ENCODE measurements around the gene FIG4. TPM values are rescaled to one million over a fixed set of nuclear protein-coding genes. Genes with fewer than 3 reads are reported as not detected.

Gene FIG4
- total and polyA plus RNA-seq, 2 of the 13 experiments (the other 11 are each of a cell fraction or from before 2014, with no cell fraction given) = 5.5 to 7.9 TPM

DNA sequence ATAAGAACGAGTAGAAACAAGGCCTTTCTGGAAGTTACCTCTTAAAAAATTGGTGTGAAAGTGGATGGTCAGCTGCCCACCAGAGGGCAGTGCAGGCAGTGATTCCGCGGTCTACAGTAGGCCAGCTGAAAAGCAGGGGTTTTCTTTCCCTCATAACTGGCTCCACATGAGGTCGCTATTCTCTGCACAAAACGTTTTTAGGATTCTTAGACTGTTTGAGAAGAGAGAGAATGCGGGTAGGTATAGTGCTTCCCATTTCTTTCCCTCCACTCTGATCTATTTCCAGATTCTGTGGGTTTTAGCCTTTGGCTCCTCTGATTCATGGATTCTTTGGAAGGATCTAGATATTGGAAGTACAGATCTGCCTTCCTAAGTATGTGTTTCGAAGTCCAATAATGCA, 14.2 kb downstream of the FIG4 start (continued):
- TF ChIP-seq, protein P1, sequence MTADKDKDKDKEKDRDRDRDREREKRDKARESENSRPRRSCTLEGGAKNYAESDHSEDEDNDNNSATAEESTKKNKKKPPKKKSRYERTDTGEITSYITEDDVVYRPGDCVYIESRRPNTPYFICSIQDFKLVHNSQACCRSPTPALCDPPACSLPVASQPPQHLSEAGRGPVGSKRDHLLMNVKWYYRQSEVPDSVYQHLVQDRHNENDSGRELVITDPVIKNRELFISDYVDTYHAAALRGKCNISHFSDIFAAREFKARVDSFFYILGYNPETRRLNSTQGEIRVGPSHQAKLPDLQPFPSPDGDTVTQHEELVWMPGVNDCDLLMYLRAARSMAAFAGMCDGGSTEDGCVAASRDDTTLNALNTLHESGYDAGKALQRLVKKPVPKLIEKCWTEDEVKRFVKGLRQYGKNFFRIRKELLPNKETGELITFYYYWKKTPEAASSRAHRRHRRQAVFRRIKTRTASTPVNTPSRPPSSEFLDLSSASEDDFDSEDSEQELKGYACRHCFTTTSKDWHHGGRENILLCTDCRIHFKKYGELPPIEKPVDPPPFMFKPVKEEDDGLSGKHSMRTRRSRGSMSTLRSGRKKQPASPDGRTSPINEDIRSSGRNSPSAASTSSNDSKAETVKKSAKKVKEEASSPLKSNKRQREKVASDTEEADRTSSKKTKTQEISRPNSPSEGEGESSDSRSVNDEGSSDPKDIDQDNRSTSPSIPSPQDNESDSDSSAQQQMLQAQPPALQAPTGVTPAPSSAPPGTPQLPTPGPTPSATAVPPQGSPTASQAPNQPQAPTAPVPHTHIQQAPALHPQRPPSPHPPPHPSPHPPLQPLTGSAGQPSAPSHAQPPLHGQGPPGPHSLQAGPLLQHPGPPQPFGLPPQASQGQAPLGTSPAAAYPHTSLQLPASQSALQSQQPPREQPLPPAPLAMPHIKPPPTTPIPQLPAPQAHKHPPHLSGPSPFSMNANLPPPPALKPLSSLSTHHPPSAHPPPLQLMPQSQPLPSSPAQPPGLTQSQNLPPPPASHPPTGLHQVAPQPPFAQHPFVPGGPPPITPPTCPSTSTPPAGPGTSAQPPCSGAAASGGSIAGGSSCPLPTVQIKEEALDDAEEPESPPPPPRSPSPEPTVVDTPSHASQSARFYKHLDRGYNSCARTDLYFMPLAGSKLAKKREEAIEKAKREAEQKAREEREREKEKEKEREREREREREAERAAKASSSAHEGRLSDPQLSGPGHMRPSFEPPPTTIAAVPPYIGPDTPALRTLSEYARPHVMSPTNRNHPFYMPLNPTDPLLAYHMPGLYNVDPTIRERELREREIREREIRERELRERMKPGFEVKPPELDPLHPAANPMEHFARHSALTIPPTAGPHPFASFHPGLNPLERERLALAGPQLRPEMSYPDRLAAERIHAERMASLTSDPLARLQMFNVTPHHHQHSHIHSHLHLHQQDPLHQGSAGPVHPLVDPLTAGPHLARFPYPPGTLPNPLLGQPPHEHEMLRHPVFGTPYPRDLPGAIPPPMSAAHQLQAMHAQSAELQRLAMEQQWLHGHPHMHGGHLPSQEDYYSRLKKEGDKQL (CRISPR knock-in tag; IDR thresholded peaks at IDR 0.05; ENCODE audit: low read depth) = no peak
- TF ChIP-seq, protein P2, sequence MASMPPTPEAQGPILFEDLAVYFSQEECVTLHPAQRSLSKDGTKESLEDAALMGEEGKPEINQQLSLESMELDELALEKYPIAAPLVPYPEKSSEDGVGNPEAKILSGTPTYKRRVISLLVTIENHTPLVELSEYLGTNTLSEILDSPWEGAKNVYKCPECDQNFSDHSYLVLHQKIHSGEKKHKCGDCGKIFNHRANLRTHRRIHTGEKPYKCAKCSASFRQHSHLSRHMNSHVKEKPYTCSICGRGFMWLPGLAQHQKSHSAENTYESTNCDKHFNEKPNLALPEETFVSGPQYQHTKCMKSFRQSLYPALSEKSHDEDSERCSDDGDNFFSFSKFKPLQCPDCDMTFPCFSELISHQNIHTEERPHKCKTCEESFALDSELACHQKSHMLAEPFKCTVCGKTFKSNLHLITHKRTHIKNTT (CRISPR knock-in tag; IDR thresholded peaks at IDR 0.05) = no peak
- TF ChIP-seq RAD21 (CRISPR knock-in tag; IDR thresholded peaks at IDR 0.05) = peak; percentile 91
- no peak for TF ChIP-seq ZEB1 (IDR thresholded peaks at IDR 0.05; ENCODE audit: insufficient replicate concordance, low read depth)
- peak; percentile 96 for TF ChIP-seq CTCF (CRISPR knock-in tag; IDR thresholded peaks at IDR 0.05)
- TF ChIP-seq POGK (CRISPR knock-in tag; conservative IDR thresholded peaks at IDR 0.05) = no peak
- no peak for TF ChIP-seq NCOA5 (CRISPR knock-in tag; IDR thresholded peaks at IDR 0.05)
- no peak for TF ChIP-seq NONO (IDR thresholded peaks at IDR 0.05)
- no peak for TF ChIP-seq NONO (CRISPR knock-in tag; conservative IDR thresholded peaks at IDR 0.05)
- TF ChIP-seq ZSCAN9 (CRISPR knock-in tag; IDR thresholded peaks at IDR 0.05; ENCODE audit: borderline replicate concordance) = 0 out of 2 replicates have a peak, but pooled peaks have one; percentile 35
- peak; percentile 80 for TF ChIP-seq ZNF574 (CRISPR knock-in tag; IDR thresholded peaks at IDR 0.05)
- no peak for TF ChIP-seq NR2C2 (CRISPR knock-in tag; IDR thresholded peaks at IDR 0.05; ENCODE audit: borderline replicate concordance)
- TF ChIP-seq ESRRA (CRISPR knock-in tag; IDR thresholded peaks at IDR 0.05; ENCODE audit: low read depth) = no peak
- peak; percentile 53; the same call in 1 of the 2 replicates for TF ChIP-seq MED1 (CRISPR knock-in tag; IDR thresholded peaks at IDR 0.05)
- no peak for TF ChIP-seq ZMYM3 (CRISPR knock-in tag; IDR thresholded peaks at IDR 0.05)
- TF ChIP-seq MYPOP (CRISPR knock-in tag; IDR thresholded peaks at IDR 0.05) = no peak

All from HepG2 (cell line).